IMR-90 (cell line): ENCODE results near the gene NCAM1. TPM values are rescaled to one million over a fixed set of nuclear protein-coding genes. Genes with fewer than 3 reads are reported as not detected.

Source experiments
- ATAC-seq: fragments of 200-7000 bp; cut with Tn5 transposase; 2 replicates; pipeline ENCODE4 v1.9.1; 2020; ENCODE audit warnings: low read depth, mild to moderate bottlenecking, moderate library complexity
- BruUV-seq: library from RNA; stranded (reverse); fragments of 400-500 nt; replicated peaks from 2 replicates; lab custom pipeline; 2021; lab: Mats Ljungman, UMichigan
- CTCF ChIA-PET: fragments of 300-600 bp; formaldehyde crosslinking; extraction: SDS; loops from one replicate; lab custom pipeline; 2021; ENCODE audit warnings: antibody characterized with exemption; lab: Yijun Ruan, JAX
- POLR2A ChIA-PET: fragments of 300-600 bp; sonication (Branson Sonifier 250); formaldehyde crosslinking; loops from one replicate; lab custom pipeline; 2022; ENCODE audit warnings: antibody characterized with exemption; ENCODE audit not compliant: unreplicated experiment; lab: Charles Lee
- DNase-seq: peaks from one replicate; pipeline ENCODE4 v3.0.0; 2013
- H2AFZ ChIP-seq: replicated peaks from 2 replicates; pipeline ENCODE3; 2013; ENCODE audit warnings: low read length, mild to moderate bottlenecking; ENCODE audit not compliant: poor library complexity
- H2AK5ac ChIP-seq: 2 replicates; pipeline ENCODE4 v1.6.1; 2013; ENCODE audit warnings: low read depth, low read length, inconsistent platforms
- H2AK9ac ChIP-seq: replicated peaks from 2 replicates; pipeline ENCODE3; 2013; ENCODE audit warnings: mild to moderate bottlenecking, low read depth, low read length, moderate library complexity; ENCODE audit not compliant: poor library complexity
- H2BK120ac ChIP-seq: 2 replicates; pipeline ENCODE4 v1.6.1; 2013; ENCODE audit warnings: low read depth, low read length, inconsistent platforms
- H2BK15ac ChIP-seq: 3 replicates; pipeline ENCODE4 v1.6.1; 2013; ENCODE audit warnings: low read depth, low read length, inconsistent platforms
- H2BK20ac ChIP-seq: 2 replicates; pipeline ENCODE4 v1.6.1; 2013; ENCODE audit warnings: low read depth, mild to moderate bottlenecking, inconsistent platforms, low read length, moderate library complexity
- H2BK5ac ChIP-seq: 2 replicates; pipeline ENCODE4 v1.6.1; 2013; ENCODE audit warnings: mild to moderate bottlenecking, low read depth, low read length, inconsistent platforms; ENCODE audit not compliant: poor library complexity, severe bottlenecking
- H3K14ac ChIP-seq: replicated peaks from 2 replicates; pipeline ENCODE4 v1.6.1; 2013; ENCODE audit warnings: low read depth, low read length, inconsistent platforms
- H3K18ac ChIP-seq: 2 replicates; pipeline ENCODE4 v1.6.1; 2013; ENCODE audit warnings: low read depth, low read length, control low read depth
- H3K23ac ChIP-seq: 2 replicates; pipeline ENCODE4 v1.6.1; 2013; ENCODE audit warnings: low read depth, low read length, inconsistent platforms
- H3K27ac ChIP-seq: 2 replicates; pipeline ENCODE4 v1.5.1; 2013; ENCODE audit warnings: mild to moderate bottlenecking, control low read depth, low read length; ENCODE audit not compliant: insufficient read depth
- H3K27me3 ChIP-seq: 2 replicates; pipeline ENCODE4 v1.6.1; 2013; ENCODE audit warnings: low read length; ENCODE audit not compliant: control insufficient read depth, insufficient read depth
- H3K36me3 ChIP-seq: 2 replicates; pipeline ENCODE4 v1.6.1; 2013; ENCODE audit warnings: low read length, mixed read lengths; ENCODE audit not compliant: control insufficient read depth, insufficient read depth
- H3K4ac ChIP-seq: 2 replicates; pipeline ENCODE4 v1.6.1; 2013; ENCODE audit warnings: low read depth, low read length, inconsistent platforms
- H3K4me1 ChIP-seq: 2 replicates; pipeline ENCODE4 v1.6.1; 2013; ENCODE audit warnings: low read length, mixed read lengths; ENCODE audit not compliant: control insufficient read depth, insufficient read depth
- H3K4me2 ChIP-seq: 2 replicates; pipeline ENCODE4 v1.6.1; 2013; ENCODE audit warnings: low read depth, mild to moderate bottlenecking, control low read depth, low read length, moderate library complexity
- H3K4me3 ChIP-seq: 2 replicates; pipeline ENCODE4 v1.5.1; 2013; ENCODE audit warnings: low read depth, mild to moderate bottlenecking, control low read depth, low read length, moderate library complexity; ENCODE audit not compliant: insufficient read depth
- H3K56ac ChIP-seq: 2 replicates; pipeline ENCODE4 v1.6.1; 2013; ENCODE audit warnings: low read length, inconsistent platforms; ENCODE audit not compliant: insufficient read depth; ENCODE audit errors: extremely low read depth
- H3K79me1 ChIP-seq, 2 experiments: 2 replicates each; pipeline ENCODE4 v1.6.1; 2013; ENCODE audit warnings: low read length in 2 of 2, inconsistent platforms in 1 of 2, low read depth in 1 of 2
- H3K9ac ChIP-seq: 2 replicates; pipeline ENCODE4 v1.6.1; 2013; ENCODE audit warnings: low read depth, low read length, control low read depth
- H3K9me1 ChIP-seq: 2 replicates; pipeline ENCODE4 v1.6.1; 2013; ENCODE audit warnings: low read length, inconsistent platforms; ENCODE audit not compliant: insufficient read depth
- H3K9me3 ChIP-seq: 2 replicates; pipeline ENCODE4 v1.6.1; 2013; ENCODE audit warnings: low read length; ENCODE audit not compliant: control insufficient read depth, insufficient read depth
- H4K20me1 ChIP-seq: 2 replicates; pipeline ENCODE4 v1.6.1; 2013; ENCODE audit warnings: low read length, inconsistent platforms; ENCODE audit not compliant: insufficient read depth
- H4K5ac ChIP-seq: 2 replicates; pipeline ENCODE4 v1.6.1; 2013; ENCODE audit warnings: mild to moderate bottlenecking, low read depth, low read length, control low read depth
- H4K8ac ChIP-seq, 2 experiments: 2 replicates each; pipeline ENCODE4 v1.6.1; 2013; ENCODE audit warnings: low read depth in 2 of 2, low read length in 2 of 2, control low read depth in 1 of 2, inconsistent platforms in 1 of 2
- H4K91ac ChIP-seq: 2 replicates; pipeline ENCODE4 v1.6.1; 2013; ENCODE audit warnings: low read depth, low read length, inconsistent platforms; ENCODE audit not compliant: insufficient read depth
- BHLHE40 ChIP-seq: fragments of 150-350 bp; IDR thresholded peaks from 2 replicates; pipeline ENCODE4 v1.6.1; 2016; ENCODE audit warnings: mild to moderate bottlenecking, low read depth, low read length
- CEBPB ChIP-seq: IDR thresholded peaks from 2 replicates; pipeline ENCODE4 v1.6.1; 2012; ENCODE audit warnings: low read depth, low read length, improper control_type of control experiment
- CHD1 ChIP-seq: IDR thresholded peaks from 2 replicates; pipeline ENCODE4 v1.6.1; 2012; ENCODE audit warnings: low read depth, low read length, improper control_type of control experiment
- CTCF ChIP-seq: conservative IDR thresholded peaks from 2 replicates; pipeline ENCODE4 v1.5.1; 2012; ENCODE audit warnings: mild to moderate bottlenecking, low read depth, low read length, improper control_type of control experiment
- ELK1 ChIP-seq: fragments of 150-350 bp; IDR thresholded peaks from 2 replicates; pipeline ENCODE4 v1.6.1; 2016; ENCODE audit warnings: low read depth, mild to moderate bottlenecking, low read length, moderate library complexity, borderline replicate concordance
- MAFK ChIP-seq: IDR thresholded peaks from 2 replicates; pipeline ENCODE4 v1.6.1; 2012; ENCODE audit warnings: low read depth, low read length, improper control_type of control experiment
- MAZ ChIP-seq: IDR thresholded peaks from 2 replicates; pipeline ENCODE4 v1.6.1; 2012; ENCODE audit warnings: low read depth, mild to moderate bottlenecking, low read length, improper control_type of control experiment, moderate library complexity, borderline replicate concordance
- MXI1 ChIP-seq: IDR thresholded peaks from 2 replicates; pipeline ENCODE4 v1.6.1; 2012; ENCODE audit warnings: low read depth, mild to moderate bottlenecking, low read length, moderate library complexity, borderline replicate concordance
- NFE2L2 ChIP-seq: fragments of 150-350 bp; IDR thresholded peaks from 2 replicates; pipeline ENCODE4 v1.6.1; 2016; ENCODE audit warnings: low read depth, mild to moderate bottlenecking, low read length
- POLR2A ChIP-seq: IDR thresholded peaks from 2 replicates; pipeline ENCODE4 v1.6.1; 2012; ENCODE audit warnings: mild to moderate bottlenecking, low read depth, low read length
- RAD21 ChIP-seq: IDR thresholded peaks from 2 replicates; pipeline ENCODE4 v1.6.1; 2012; ENCODE audit warnings: low read length, improper control_type of control experiment
- RCOR1 ChIP-seq: IDR thresholded peaks from 2 replicates; pipeline ENCODE4 v1.6.1; 2012; ENCODE audit warnings: mild to moderate bottlenecking, low read length, improper control_type of control experiment; ENCODE audit not compliant: insufficient replicate concordance
- RFX5 ChIP-seq: IDR thresholded peaks from 2 replicates; pipeline ENCODE4 v1.8.0; 2012; ENCODE audit warnings: low read depth, mild to moderate bottlenecking, low read length, moderate library complexity
- USF2 ChIP-seq: fragments of 150-350 bp; IDR thresholded peaks from 2 replicates; pipeline ENCODE4 v1.6.1; 2017; ENCODE audit warnings: mild to moderate bottlenecking, antibody characterized with exemption, low read length, low read depth
- WGBS, 2 experiments: methylation state at CpG; one replicate each; pipeline versions ENCODE4 v1.1.5 to v1.1.7; 2013; ENCODE audit warnings: missing lambda C conversion rate in 2 of 2; ENCODE audit not compliant: insufficient read length in 1 of 2; ENCODE audit errors: extremely low coverage in 2 of 2; 5-methylcytosine and 5-hydroxymethylcytosine counted together
- dilution Hi-C: fragments of 300-500 bp; cut with HindIII; formaldehyde crosslinking; loops from one replicate; pipeline ENCODE4 v1.14.3; 2018; ENCODE audit warnings: low sequenced_read_pairs; ENCODE audit not compliant: unreplicated experiment
- in situ Hi-C: fragments of 300-500 bp; cut with MboI; formaldehyde crosslinking; loops from 3 replicates; pipeline ENCODE4 v1.14.3; 2019; ENCODE audit warnings: low sequenced_read_pairs, inconsistent platforms, mixed read lengths
- intact Hi-C: fragments of 100-400 bp; cut with micrococcal nuclease; formaldehyde crosslinking; loops from 2 replicates; pipeline ENCODE4 v1.10.0; 2022
- polyA plus RNA-seq, 3 experiments: library from polyadenylated mRNA; depleted of rRNA; stranded (reverse); fragments of >200 nt; gene quantifications; 2 replicates each; pipeline ENCODE4 v1.2.3, GENCODE V29; 2012; ENCODE audit warnings: low replicate concordance in 1 of 3
- total RNA-seq: library from RNA; depleted of rRNA; stranded (reverse); fragments of >200 nt; gene quantifications from 2 replicates; pipeline ENCODE4 v1.2.3, GENCODE V29; 2012

The NCAM1 gene
- total and polyA plus RNA-seq, 2 of the 4 experiments (the other 2 are of a cell fraction) = 0.09 to 0.18 TPM

DNA sequence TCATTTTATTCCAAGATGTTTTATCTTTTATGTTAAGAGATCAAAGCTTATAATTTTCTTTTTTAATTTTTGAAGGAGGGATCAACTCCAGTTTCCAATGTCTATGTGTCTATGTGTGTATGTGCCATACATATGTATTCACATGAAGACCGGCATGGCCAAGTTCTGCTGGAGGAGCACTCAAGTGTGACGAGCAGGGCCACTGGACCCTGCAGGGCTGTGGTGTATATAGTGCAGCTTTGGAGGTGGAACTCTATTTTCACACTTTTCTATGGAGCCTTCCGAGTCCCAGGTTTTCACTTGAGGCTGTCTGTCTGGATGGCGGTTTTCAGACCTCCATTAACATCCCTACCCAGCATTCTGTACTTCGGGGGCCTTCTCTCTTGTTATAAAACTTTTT, 316.7 kb downstream of the NCAM1 start:
- H2BK120ac ChIP-seq = no peak overlapping the region

More for the DNA sequence above, 316.7 kb downstream of the NCAM1 start:
- Histone ChIP-seq H4K8ac (no peak overlapping the region), H3K27ac (no peak overlapping the region), H2AK5ac (no peak overlapping the region), H4K91ac (no peak overlapping the region), H2AK9ac (no peak overlapping the region), H3K36me3 (no peaks in the 10 kb centered on the region), H3K4me3 (no peak overlapping the region), H2AFZ (no peak overlapping the region), H2BK5ac (no peak overlapping the region), H3K56ac (no peak overlapping the region), H3K4me1 (no peaks in the 10 kb centered on the region), H3K14ac (no peak overlapping the region), H3K4me2 (no peak overlapping the region), H3K4ac (no peak overlapping the region), H2BK15ac (no peak overlapping the region), H3K18ac (no peak overlapping the region), H2BK20ac (no peak overlapping the region), H4K5ac (no peak overlapping the region), H3K27me3 (peaks cover 2% of the 10 kb centered on the region; the same call in 1 of the 2 replicates), H3K79me1 (no peaks in the 10 kb centered on the region), H3K9me1 (no peaks in the 10 kb centered on the region; the same call in 1 of the 2 replicates), H3K9ac (no peak overlapping the region), H4K20me1 (no peaks in the 10 kb centered on the region), H3K23ac (no peak overlapping the region), H3K9me3 (no peaks in the 10 kb centered on the region)
- ChIA-PET POLR2A (no interaction called here), CTCF (interaction anchor here (1.7 kb wide), 1 partner anchor 12 kb away, joined by 7 read pairs; no protein-coding TSS in a partner anchor)
- TF ChIP-seq MXI1 (no peak), RAD21 (no peak), MAZ (no peak), CHD1 (no peak), MAFK (no peak), POLR2A (no peak), CEBPB (no peak), USF2 (no peak), ELK1 (no peak), NFE2L2 (no peak), RCOR1 (no peak), BHLHE40 (no peak), CTCF (no peak), RFX5 (no peak)
- dilution Hi-C loops (no loop called here), intact Hi-C loops (no loop called here), in situ Hi-C loops (loop anchor here (25.0 kb wide), 1 partner anchor 1166 kb away; no protein-coding TSS in a partner anchor)
- WGBS, 2 experiments = no CpG with 5 or more reads among the region's 5 CpGs
- ATAC-seq = no peak
- no peak for DNase-seq
- BruUV-seq = no TSS peak
